Mesendoderm (in vitro differentiated cells): ENCODE measurements around the gene LY9.
"Not testable (repeated sequence)": the region's sequence is repeated elsewhere in the genome, so short reads cannot be mapped to it uniquely, and the experiment has no call there.

Source experiments
- DNase-seq: peaks from one replicate; pipeline ENCODE4 v3.0.0; 2013
- H2AK5ac ChIP-seq: 2 replicates; pipeline ENCODE4 v1.6.1; 2013; ENCODE audit warnings: low read length, inconsistent platforms
- H2BK120ac ChIP-seq: 2 replicates; pipeline ENCODE4 v1.6.1; 2013; ENCODE audit warnings: low read depth, mild to moderate bottlenecking, low read length, moderate library complexity, mixed read lengths
- H2BK15ac ChIP-seq: replicated peaks from 2 replicates; pipeline ENCODE4 v1.6.1; 2013; ENCODE audit warnings: low read depth, mild to moderate bottlenecking, moderate library complexity
- H2BK5ac ChIP-seq: 2 replicates; pipeline ENCODE4 v1.6.1; 2013; ENCODE audit warnings: low read length, inconsistent platforms
- H3K18ac ChIP-seq: 2 replicates; pipeline ENCODE4 v1.6.1; 2013; ENCODE audit warnings: mild to moderate bottlenecking, low read length, mixed read lengths
- H3K23ac ChIP-seq: one replicate; pipeline ENCODE4 v1.6.1; 2013; ENCODE audit warnings: low read length
- H3K27ac ChIP-seq: 2 replicates; pipeline ENCODE4 v1.5.1; 2013; ENCODE audit warnings: low read depth, mild to moderate bottlenecking, inconsistent platforms, low read length, moderate library complexity
- H3K27me3 ChIP-seq: 2 replicates; pipeline ENCODE4 v1.6.1; 2013; ENCODE audit warnings: low read length, control low read depth, mild to moderate bottlenecking, inconsistent platforms; ENCODE audit not compliant: insufficient read depth, poor library complexity
- H3K36me3 ChIP-seq: 2 replicates; pipeline ENCODE4 v1.6.1; 2013; ENCODE audit warnings: low read length, inconsistent platforms; ENCODE audit not compliant: control insufficient read depth, insufficient read depth
- H3K4ac ChIP-seq: one replicate; pipeline ENCODE4 v1.6.1; 2013; ENCODE audit warnings: low read depth, mild to moderate bottlenecking, low read length, moderate library complexity
- H3K4me1 ChIP-seq: 2 replicates; pipeline ENCODE4 v1.6.1; 2013; ENCODE audit warnings: low read depth, low read length, inconsistent platforms; ENCODE audit not compliant: control insufficient read depth
- H3K4me2 ChIP-seq: 2 replicates; pipeline ENCODE4 v1.6.1; 2013; ENCODE audit warnings: low read length
- H3K4me3 ChIP-seq: 2 replicates; pipeline ENCODE4 v1.5.1; 2013; ENCODE audit warnings: mild to moderate bottlenecking, low read length
- H3K56ac ChIP-seq: one replicate; pipeline ENCODE4 v1.6.1; 2013; ENCODE audit warnings: low read length
- H3K79me1 ChIP-seq: 2 replicates; pipeline ENCODE4 v1.6.1; 2013; ENCODE audit warnings: low read length, inconsistent platforms
- H3K79me2 ChIP-seq: 2 replicates; pipeline ENCODE4 v1.6.1; 2013; ENCODE audit warnings: mild to moderate bottlenecking, low read length; ENCODE audit not compliant: control insufficient read depth, insufficient read depth
- H3K9ac ChIP-seq: 2 replicates; pipeline ENCODE4 v1.6.1; 2013; ENCODE audit warnings: low read length, inconsistent platforms
- H4K5ac ChIP-seq: one replicate; pipeline ENCODE4 v1.6.1; 2013; ENCODE audit warnings: low read length
- H4K8ac ChIP-seq: one replicate; pipeline ENCODE4 v1.6.1; 2013; ENCODE audit warnings: low read depth, mild to moderate bottlenecking, control low read depth, low read length, moderate library complexity
- WGBS: extraction: QIAGEN DNeasy Blood & Tissue Kit; methylation state at CpG from one replicate; pipeline ENCODE4 v1.1.7; 2013; ENCODE audit warnings: low lambda C conversion rate, missing lambda C conversion rate; ENCODE audit not compliant: insufficient coverage; ENCODE audit errors: extremely low coverage; 5-methylcytosine and 5-hydroxymethylcytosine counted together

Gene LY9

GRCh38 chr1:160781186-160781766 is 14.7 kb upstream of the LY9 start:
- WGBS, result no CpG with 5 or more reads among the region's 8 CpGs
- H4K8ac ChIP-seq, result no peak overlapping the region
- H2BK120ac ChIP-seq, result no peak overlapping the region
- no peak overlapping the region for H3K18ac ChIP-seq
- H3K36me3 ChIP-seq, result no peaks in the 10 kb centered on the region
- no peak overlapping the region for H4K5ac ChIP-seq
- H2AK5ac ChIP-seq, result no peak overlapping the region
- no peak overlapping the region for H3K4me3 ChIP-seq
- no peak overlapping the region for H3K9ac ChIP-seq
- no peaks in the 10 kb centered on the region for H3K27me3 ChIP-seq
- H3K56ac ChIP-seq, result no peak overlapping the region
- no peak overlapping the region for H2BK5ac ChIP-seq
- no peaks in the 10 kb centered on the region for H3K79me2 ChIP-seq
- no peak for DNase-seq
- no peak overlapping the region for H3K4ac ChIP-seq
- no peak overlapping the region for H3K23ac ChIP-seq
- no peaks in the 10 kb centered on the region for H3K79me1 ChIP-seq
- H3K27ac ChIP-seq, result no peak overlapping the region
- H3K4me2 ChIP-seq, result no peak overlapping the region
- no peaks in the 10 kb centered on the region for H3K4me1 ChIP-seq
- H2BK15ac ChIP-seq, result no peak overlapping the region

DNA sequence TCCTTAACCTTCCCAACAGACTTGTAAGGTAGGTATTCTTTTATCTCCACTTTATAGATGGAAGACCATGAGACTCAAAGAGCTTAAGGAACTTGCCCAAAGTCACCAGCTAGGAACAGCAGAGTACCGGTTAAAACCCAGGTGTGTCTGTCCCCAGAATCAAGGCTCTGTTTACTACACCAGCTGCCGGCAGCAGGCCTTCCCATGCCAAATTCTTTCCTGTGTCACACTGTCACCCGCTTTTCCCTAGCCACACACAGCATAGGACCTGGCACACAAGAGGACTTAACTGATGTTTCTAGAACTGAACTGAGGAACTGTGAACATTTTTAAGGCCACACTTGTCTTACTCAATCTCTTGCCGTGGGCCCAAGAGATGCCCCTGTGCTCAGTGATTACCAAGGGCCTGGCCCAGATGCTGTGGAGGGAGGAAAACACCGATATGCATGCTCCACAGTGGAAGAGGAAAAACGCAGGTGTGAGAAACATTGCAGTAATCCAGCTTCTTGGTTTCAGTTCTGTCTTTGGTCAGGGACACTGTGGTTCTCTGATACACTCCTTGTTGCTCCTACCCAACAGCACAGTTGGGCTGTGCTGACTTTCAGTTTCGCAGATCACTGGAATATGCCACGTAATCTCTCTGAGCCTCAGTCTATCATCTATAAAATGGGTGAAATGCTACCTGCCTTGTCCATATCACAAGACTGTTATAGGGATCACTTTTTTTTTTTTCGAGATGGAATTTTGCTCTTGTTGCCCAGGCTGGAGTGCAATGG is 13.9 kb upstream of the LY9 start:
- Histone ChIP-seq H3K9ac (no peak overlapping the region), H3K4me2 (no peak overlapping the region), H2BK5ac (no peak overlapping the region), H3K36me3 (no peaks in the 10 kb centered on the region), H3K56ac (no peak overlapping the region), H3K79me1 (no peaks in the 10 kb centered on the region), H3K4me1 (no peaks in the 10 kb centered on the region), H4K5ac (no peak overlapping the region), H3K4me3 (no peak overlapping the region), H3K18ac (no peak overlapping the region), H2BK120ac (no peak overlapping the region), H3K27ac (no peak overlapping the region), H3K4ac (no peak overlapping the region), H3K27me3 (no peaks in the 10 kb centered on the region), H2AK5ac (no peak overlapping the region), H2BK15ac (no peak overlapping the region), H4K8ac (no peak overlapping the region), H3K23ac (no peak overlapping the region), H3K79me2 (no peaks in the 10 kb centered on the region)
- WGBS, result no CpG with 5 or more reads among the region's 9 CpGs
- no peak for DNase-seq

GRCh38 chr1:160782988-160783765 is 12.8 kb upstream of the LY9 start:
- H3K9ac ChIP-seq, H2BK15ac ChIP-seq, H2BK120ac ChIP-seq, H3K4ac ChIP-seq, H2BK5ac ChIP-seq, H3K79me2 ChIP-seq, H2AK5ac ChIP-seq, H4K5ac ChIP-seq, H3K27ac ChIP-seq, H3K36me3 ChIP-seq, H3K56ac ChIP-seq, H3K23ac ChIP-seq, H3K4me1 ChIP-seq, H3K18ac ChIP-seq, DNase-seq, H3K4me2 ChIP-seq, H4K8ac ChIP-seq, H3K27me3 ChIP-seq, H3K4me3 ChIP-seq, H3K79me1 ChIP-seq: not testable (repeated sequence)
- no CpG with 5 or more reads among the region's 25 CpGs for WGBS

DNA sequence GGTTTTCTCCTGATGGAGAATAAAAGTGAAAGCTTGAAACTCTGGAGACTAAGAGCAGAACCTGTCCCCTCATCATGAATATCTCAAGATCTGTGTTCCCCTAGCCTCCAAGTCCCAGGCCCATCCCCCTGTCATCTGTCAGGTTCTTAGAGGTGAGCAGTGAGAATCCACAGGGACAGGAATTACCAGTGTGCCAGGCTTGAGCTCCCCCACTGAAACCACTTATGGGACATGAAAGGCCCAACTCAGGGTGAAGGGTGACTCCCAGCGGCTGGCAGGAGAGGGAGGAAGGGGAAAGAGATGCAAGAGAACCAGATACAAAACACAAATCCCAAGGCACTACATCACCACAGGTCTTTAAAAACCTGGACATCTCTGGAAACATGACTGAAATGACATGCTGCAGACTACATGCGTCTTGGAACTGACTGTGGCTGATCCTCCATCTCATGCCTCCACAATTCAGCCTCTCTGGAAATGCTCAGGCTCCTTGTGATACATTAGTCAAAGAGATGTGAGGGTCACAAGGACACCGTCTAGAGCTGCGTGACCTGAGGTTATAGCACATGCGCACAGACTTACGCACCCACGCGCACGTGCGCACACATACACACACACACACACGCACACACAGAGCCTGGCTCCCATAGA is 6.8 kb upstream of the LY9 start:
- WGBS, result no CpG with 5 or more reads among the region's 11 CpGs

DNA sequence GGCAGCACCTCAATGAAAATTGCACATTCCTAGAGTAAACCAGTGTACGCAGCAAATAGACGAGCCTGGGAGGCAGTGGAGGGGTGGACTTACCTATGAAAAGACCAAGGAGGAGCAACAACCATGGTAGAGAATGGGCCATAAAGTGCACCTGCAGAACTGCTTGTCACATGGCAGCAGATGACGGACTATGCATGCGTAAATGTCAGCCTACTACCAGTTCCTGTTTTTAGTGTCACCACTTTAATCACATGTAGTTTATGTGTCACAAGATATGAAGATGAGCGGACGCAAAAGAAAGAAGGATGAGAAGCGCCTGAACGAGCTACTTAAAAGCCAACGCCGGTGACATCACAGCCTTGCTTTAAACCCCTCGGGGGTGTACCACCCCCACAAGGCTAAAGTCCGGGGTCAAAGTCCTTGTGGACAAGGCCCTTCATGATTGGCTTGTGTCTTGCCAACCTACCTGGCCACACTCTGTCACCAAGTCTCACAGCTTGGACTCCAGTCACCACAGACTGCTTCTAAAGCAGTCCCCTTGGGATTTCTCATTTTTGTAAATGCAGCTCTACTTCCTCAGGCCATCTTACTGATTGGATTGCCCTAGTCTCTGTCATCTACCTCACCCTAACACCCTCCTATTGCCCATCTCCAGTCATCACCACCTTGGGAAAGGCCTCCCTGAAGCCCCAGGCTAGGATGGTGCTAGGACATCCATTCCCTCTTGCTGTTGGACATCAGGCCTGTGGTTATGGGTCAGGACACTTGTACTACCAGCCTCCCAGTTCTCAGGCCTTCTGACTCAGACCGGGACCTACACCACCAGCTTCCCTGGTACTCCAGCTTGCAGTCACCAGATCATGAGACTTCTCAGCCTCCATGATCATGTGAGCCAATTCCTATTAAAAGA is 6.0 kb upstream of the LY9 start:
- no peak overlapping the region for H3K4ac ChIP-seq

More for the DNA sequence above, 6.8 kb upstream of the LY9 start:
- Histone ChIP-seq H4K8ac (no peak overlapping the region), H4K5ac (no peak overlapping the region), H2BK5ac (no peak overlapping the region), H3K27me3 (no peaks in the 10 kb centered on the region), H3K27ac (no peak overlapping the region), H3K4me2 (no peak overlapping the region), H3K4me3 (no peak overlapping the region), H3K79me2 (no peaks in the 10 kb centered on the region), H3K4me1 (no peaks in the 10 kb centered on the region), H3K56ac (no peak overlapping the region), H3K9ac (no peak overlapping the region), H2AK5ac (no peak overlapping the region), H3K36me3 (no peaks in the 10 kb centered on the region), H3K18ac (no peak overlapping the region), H3K79me1 (no peaks in the 10 kb centered on the region), H3K23ac (no peak overlapping the region), H3K4ac (no peak overlapping the region), H2BK15ac (no peak overlapping the region), H2BK120ac (no peak overlapping the region)
- no peak for DNase-seq

More for the DNA sequence above, 6.0 kb upstream of the LY9 start:
- Histone ChIP-seq H3K4me3 (no peak overlapping the region), H3K36me3 (no peaks in the 10 kb centered on the region), H3K18ac (no peak overlapping the region), H2AK5ac (no peak overlapping the region), H3K56ac (no peak overlapping the region), H2BK120ac (no peak overlapping the region), H3K27me3 (no peaks in the 10 kb centered on the region), H3K79me2 (no peaks in the 10 kb centered on the region), H3K79me1 (no peaks in the 10 kb centered on the region), H3K27ac (no peak overlapping the region), H3K4me1 (no peaks in the 10 kb centered on the region), H2BK5ac (no peak overlapping the region), H3K9ac (no peak overlapping the region), H3K23ac (no peak overlapping the region), H4K5ac (no peak overlapping the region), H4K8ac (no peak overlapping the region), H3K4me2 (no peak overlapping the region), H2BK15ac (no peak overlapping the region)
- no CpG with 5 or more reads among the region's 13 CpGs for WGBS
- no peak for DNase-seq
